ENCODE measurements around the gene PHYKPL.

Gene PHYKPL

GRCh38 chr5:178196986-178197385 is 35.6 kb downstream of the PHYKPL start:
- Histone ChIP-seq H3K4me2 (ENCODE audit: low read depth, low read length) (no peak overlapping the region), H3K4me1 (ENCODE audit: low read length) (no peaks in the 10 kb centered on the region), H2AFZ (ENCODE audit: low read length) (no peak overlapping the region), H3K36me3 (replicated peaks; ENCODE audit: insufficient read depth, low read length) (no peaks in the 10 kb centered on the region), H3K9me2 (replicated peaks; ENCODE audit: insufficient read depth, low read length) (no peaks in the 10 kb centered on the region), H3K27me3 (replicated peaks; ENCODE audit: insufficient read depth, low read length) (peaks cover 15% of the 10 kb centered on the region), H4K20me1 (ENCODE audit: insufficient read depth, low read length) (no peaks in the 10 kb centered on the region), H3K9me3 (replicated peaks; ENCODE audit: insufficient read depth, low read length) (no peaks in the 10 kb centered on the region), H3K79me2 (ENCODE audit: low read length) (no peaks in the 10 kb centered on the region), H3K4me3 (ENCODE audit: low read length) (no peak overlapping the region), H3F3A (ENCODE audit: insufficient read depth, low read length) (no peaks in the 10 kb centered on the region), H3K9ac (ENCODE audit: low read length) (no peak overlapping the region), H3K27ac (ENCODE audit: low read length) (no peak overlapping the region)
- no peak for DNase-seq
- TF ChIP-seq EZH2phosphoT487 (IDR thresholded peaks at IDR 0.05; ENCODE audit: low read length) (no peak), CTCF (IDR thresholded peaks at IDR 0.05; ENCODE audit: low read length) (peak; percentile 44)

- no peak for TF ChIP-seq EZH2phosphoT487 (IDR thresholded peaks at IDR 0.05; ENCODE audit: low read length)
- no peak for TF ChIP-seq EZH2 (optimal IDR thresholded peaks at IDR 0.05; ENCODE audit: low read depth, low read length)
- no peak for TF ChIP-seq CTCF (IDR thresholded peaks at IDR 0.05; ENCODE audit: low read length)
- Histone ChIP-seq H3K36me3 (replicated peaks; ENCODE audit: insufficient read depth, low read length) (no peaks in the 10 kb centered on the region), H3K4me2 (ENCODE audit: low read depth, low read length) (no peak overlapping the region), H4K20me1 (ENCODE audit: insufficient read depth, low read length) (no peaks in the 10 kb centered on the region), H3K4me3 (ENCODE audit: low read length) (no peak overlapping the region), H3K9ac (ENCODE audit: low read length) (no peak overlapping the region), H3K27ac (ENCODE audit: low read length) (no peak overlapping the region), H2AFZ (ENCODE audit: low read length) (no peak overlapping the region), H3K9me3 (replicated peaks; ENCODE audit: insufficient read depth, low read length) (no peaks in the 10 kb centered on the region), H3K4me1 (ENCODE audit: low read length) (no peaks in the 10 kb centered on the region), H3K79me2 (ENCODE audit: low read length) (no peaks in the 10 kb centered on the region), H3K27me3 (replicated peaks; ENCODE audit: insufficient read depth, low read length) (peaks cover 15% of the 10 kb centered on the region), H3K9me2 (replicated peaks; ENCODE audit: insufficient read depth, low read length) (no peaks in the 10 kb centered on the region), H3F3A (ENCODE audit: insufficient read depth, low read length) (no peaks in the 10 kb centered on the region)
- DNase-seq = no peak
Observed at GRCh38 chr5:178196281-178196812, 36.3 kb downstream of the PHYKPL start.

GRCh38 chr5:178194026-178194425 is 38.6 kb downstream of the PHYKPL start:
- Histone ChIP-seq H3K79me2 (ENCODE audit: low read length) (no peaks in the 10 kb centered on the region), H3K9me3 (replicated peaks; ENCODE audit: insufficient read depth, low read length) (no peaks in the 10 kb centered on the region), H3K4me3 (ENCODE audit: low read length) (no peak overlapping the region), H3F3A (ENCODE audit: insufficient read depth, low read length) (no peaks in the 10 kb centered on the region), H2AFZ (ENCODE audit: low read length) (no peak overlapping the region), H3K9me2 (replicated peaks; ENCODE audit: insufficient read depth, low read length) (no peaks in the 10 kb centered on the region), H3K27ac (ENCODE audit: low read length) (no peak overlapping the region), H3K27me3 (replicated peaks; ENCODE audit: insufficient read depth, low read length) (peaks cover 15% of the 10 kb centered on the region), H3K36me3 (replicated peaks; ENCODE audit: insufficient read depth, low read length) (no peaks in the 10 kb centered on the region), H3K4me1 (ENCODE audit: low read length) (no peaks in the 10 kb centered on the region), H3K4me2 (ENCODE audit: low read depth, low read length) (no peak overlapping the region), H3K9ac (ENCODE audit: low read length) (no peak overlapping the region), H4K20me1 (ENCODE audit: insufficient read depth, low read length) (no peaks in the 10 kb centered on the region)
- no peak for TF ChIP-seq CTCF (IDR thresholded peaks at IDR 0.05; ENCODE audit: low read length)
- DNase-seq = no peak

Data from MM.1S (cell line).